HEK293T (cell line): ENCODE results near the gene AXIN1.

Experiments
- CTCF ChIA-PET: fragments of 350-600 bp; formaldehyde crosslinking; extraction: SDS; loops from one replicate; lab custom pipeline; 2021; ENCODE audit warnings: antibody characterized with exemption, inconsistent platforms; lab: Yijun Ruan, JAX
- POLR2A ChIA-PET: fragments of 350-600 bp; formaldehyde crosslinking; extraction: SDS; loops from one replicate; lab custom pipeline; 2020; ENCODE audit warnings: antibody characterized with exemption, inconsistent platforms; lab: Yijun Ruan, JAX
- DNase-seq: peaks from one replicate; pipeline ENCODE4 v3.0.0; 2012; ENCODE audit warnings: mixed read lengths; ENCODE audit errors: extremely low spot score
- ARNT ChIP-seq: fragments of 450-650 bp; IDR thresholded peaks from 2 replicates; pipeline ENCODE4 v1.6.1; 2017; ENCODE audit warnings: mild to moderate bottlenecking
- BHLHE40 ChIP-seq: fragments of 450-650 bp; IDR thresholded peaks from 2 replicates; pipeline ENCODE4 v1.6.1; 2016; ENCODE audit warnings: mild to moderate bottlenecking, moderate library complexity, borderline replicate concordance
- CTBP1 ChIP-seq: fragments of 450-650 bp; IDR thresholded peaks from 2 replicates; pipeline ENCODE4 v1.6.1; 2016; ENCODE audit warnings: borderline replicate concordance
- ELF4 ChIP-seq: fragments of 450-650 bp; IDR thresholded peaks from 2 replicates; pipeline ENCODE4 v1.6.1; 2017; ENCODE audit warnings: antibody characterized with exemption
- FOXA1 ChIP-seq: fragments of 450-650 bp; IDR thresholded peaks from 2 replicates; pipeline ENCODE4 v1.6.1; 2016; ENCODE audit warnings: mild to moderate bottlenecking
- FOXK2 ChIP-seq: fragments of 450-650 bp; IDR thresholded peaks from 2 replicates; pipeline ENCODE4 v1.6.1; 2016; ENCODE audit warnings: mild to moderate bottlenecking
- FOXM1 ChIP-seq: fragments of 450-650 bp; IDR thresholded peaks from 2 replicates; pipeline ENCODE4 v1.6.1; 2017; ENCODE audit warnings: mild to moderate bottlenecking, borderline replicate concordance
- HDGF ChIP-seq: fragments of 450-650 bp; IDR thresholded peaks from 2 replicates; pipeline ENCODE4 v1.6.1; 2017; ENCODE audit warnings: antibody characterized with exemption, borderline replicate concordance
- L3MBTL2 ChIP-seq: fragments of 450-650 bp; conservative IDR thresholded peaks from 2 replicates; pipeline ENCODE4 v1.6.1; 2016; ENCODE audit warnings: mild to moderate bottlenecking
- LEF1 ChIP-seq: fragments of 450-650 bp; IDR thresholded peaks from 2 replicates; pipeline ENCODE4 v1.6.1; 2017; ENCODE audit warnings: mild to moderate bottlenecking, borderline replicate concordance
- NFRKB ChIP-seq: fragments of 450-650 bp; IDR thresholded peaks from 2 replicates; pipeline ENCODE4 v1.6.1; 2016; ENCODE audit warnings: mild to moderate bottlenecking, moderate library complexity
- PKNOX1 ChIP-seq: fragments of 450-650 bp; IDR thresholded peaks from 2 replicates; pipeline ENCODE4 v1.6.1; 2016
- SP1 ChIP-seq: fragments of 450-650 bp; IDR thresholded peaks from 2 replicates; pipeline ENCODE4 v1.6.1; 2017
- SUZ12 ChIP-seq: fragments of 450-650 bp; IDR thresholded peaks from 2 replicates; pipeline ENCODE4 v1.6.1; 2016; ENCODE audit warnings: mild to moderate bottlenecking
- TARDBP ChIP-seq: fragments of 450-650 bp; IDR thresholded peaks from 2 replicates; pipeline ENCODE4 v1.6.1; 2016
- ZNF384 ChIP-seq: fragments of 450-650 bp; IDR thresholded peaks from 2 replicates; pipeline ENCODE4 v1.6.1; 2016

AXIN1 gene

GRCh38 chr16:369866-370436 lies 17.4 kb upstream of the AXIN1 start:
- peak; percentile 54 for DNase-seq
- TF ChIP-seq FOXA1 (no peak), HDGF (0 out of 2 replicates have a peak, but pooled peaks have one; percentile 65)
- ChIA-PET CTCF (interaction anchor here (0.8 to 1.6 kb wide), 2 partner anchors 8 to 11 kb away, joined by 3 to 6 read pairs; no protein-coding TSS in a partner anchor), POLR2A (interaction anchor here (0.8 to 2.2 kb wide), 5 partner anchors 12 to 135 kb away, joined by 3 to 17 read pairs (median 4); partner anchors contain the start of genes DECR2, FAM234A and PGAP6)

GRCh38 chr16:369275-369865 lies 16.8 kb upstream of the AXIN1 start:
- ChIA-PET CTCF (no interaction called here), POLR2A (no interaction called here)
- no peak for TF ChIP-seq FOXK2
- TF ChIP-seq FOXM1 = no peak
- TF ChIP-seq CTBP1 = no peak
- no peak for TF ChIP-seq ELF4
- no peak for TF ChIP-seq SUZ12
- TF ChIP-seq LEF1 = no peak
- TF ChIP-seq ZNF384 = no peak
- TF ChIP-seq BHLHE40 = no peak
- TF ChIP-seq HDGF = no peak
- TF ChIP-seq SP1 = no peak
- TF ChIP-seq NFRKB = no peak
- no peak for TF ChIP-seq L3MBTL2
- no peak for TF ChIP-seq ARNT
- no peak for TF ChIP-seq FOXA1
- TF ChIP-seq PKNOX1 = no peak
- no peak for TF ChIP-seq TARDBP
- no peak for DNase-seq

- TF ChIP-seq ZNF384 (no peak), SUZ12 (no peak), BHLHE40 (no peak), PKNOX1 (no peak), HDGF (no peak), ELF4 (no peak), FOXK2 (no peak), LEF1 (no peak), TARDBP (no peak)
- ChIA-PET CTCF (no interaction called here), POLR2A (no interaction called here)
- no peak for DNase-seq
Measured at GRCh38 chr16:368388-369158, 16.1 kb upstream of the AXIN1 start.

GRCh38 chr16:367333-367903 lies 14.9 kb upstream of the AXIN1 start:
- DNase-seq = no peak
- POLR2A ChIA-PET = no interaction called here
- TF ChIP-seq ZNF384 (no peak), SUZ12 (no peak), TARDBP (no peak), FOXK2 (no peak), LEF1 (no peak), ARNT (no peak), PKNOX1 (no peak), FOXM1 (no peak), ELF4 (no peak), L3MBTL2 (no peak), CTBP1 (no peak), NFRKB (no peak), HDGF (no peak), SP1 (no peak), BHLHE40 (no peak), FOXA1 (no peak)
- CTCF ChIA-PET = no interaction called here

- no peak for TF ChIP-seq BHLHE40
- no peak for TF ChIP-seq ELF4
- TF ChIP-seq ZNF384 = no peak
- no peak for TF ChIP-seq SP1
- no peak for TF ChIP-seq SUZ12
- TF ChIP-seq TARDBP = no peak
- TF ChIP-seq NFRKB = no peak
- TF ChIP-seq FOXM1 = no peak
- no peak for TF ChIP-seq L3MBTL2
- no peak for TF ChIP-seq PKNOX1
- no peak for TF ChIP-seq FOXK2
- no peak for TF ChIP-seq LEF1
- TF ChIP-seq HDGF = no peak
- no peak for TF ChIP-seq ARNT
- no peak for TF ChIP-seq FOXA1
- no peak for DNase-seq
- CTCF ChIA-PET = no interaction called here
- POLR2A ChIA-PET = no interaction called here
Measured at GRCh38 chr16:366476-366875, 14.0 kb upstream of the AXIN1 start.
